IMR-90 (cell line): ENCODE data around the gene DUSP6. TPM values are rescaled to one million over a fixed set of nuclear protein-coding genes. Genes with fewer than 3 reads are reported as not detected.

Source experiments
- ATAC-seq: fragments of 200-7000 bp; cut with Tn5 transposase; 2 replicates; pipeline ENCODE4 v1.9.1; 2020; ENCODE audit warnings: low read depth, mild to moderate bottlenecking, moderate library complexity
- BruUV-seq: library from RNA; stranded (reverse); fragments of 400-500 nt; replicated peaks from 2 replicates; lab custom pipeline; 2021; lab: Mats Ljungman, UMichigan
- CTCF ChIA-PET: fragments of 300-600 bp; formaldehyde crosslinking; extraction: SDS; loops from one replicate; lab custom pipeline; 2021; ENCODE audit warnings: antibody characterized with exemption; lab: Yijun Ruan, JAX
- POLR2A ChIA-PET: fragments of 300-600 bp; sonication (Branson Sonifier 250); formaldehyde crosslinking; loops from one replicate; lab custom pipeline; 2022; ENCODE audit warnings: antibody characterized with exemption; ENCODE audit not compliant: unreplicated experiment; lab: Charles Lee
- DNase-seq: peaks from one replicate; pipeline ENCODE4 v3.0.0; 2013
- H2AFZ ChIP-seq: replicated peaks from 2 replicates; pipeline ENCODE3; 2013; ENCODE audit warnings: low read length, mild to moderate bottlenecking; ENCODE audit not compliant: poor library complexity
- H2AK5ac ChIP-seq: 2 replicates; pipeline ENCODE4 v1.6.1; 2013; ENCODE audit warnings: low read depth, low read length, inconsistent platforms
- H2AK9ac ChIP-seq: replicated peaks from 2 replicates; pipeline ENCODE3; 2013; ENCODE audit warnings: mild to moderate bottlenecking, low read depth, low read length, moderate library complexity; ENCODE audit not compliant: poor library complexity
- H2BK120ac ChIP-seq: 2 replicates; pipeline ENCODE4 v1.6.1; 2013; ENCODE audit warnings: low read depth, low read length, inconsistent platforms
- H2BK15ac ChIP-seq: 3 replicates; pipeline ENCODE4 v1.6.1; 2013; ENCODE audit warnings: low read depth, low read length, inconsistent platforms
- H2BK20ac ChIP-seq: 2 replicates; pipeline ENCODE4 v1.6.1; 2013; ENCODE audit warnings: low read depth, mild to moderate bottlenecking, inconsistent platforms, low read length, moderate library complexity
- H2BK5ac ChIP-seq: 2 replicates; pipeline ENCODE4 v1.6.1; 2013; ENCODE audit warnings: mild to moderate bottlenecking, low read depth, low read length, inconsistent platforms; ENCODE audit not compliant: poor library complexity, severe bottlenecking
- H3K14ac ChIP-seq: replicated peaks from 2 replicates; pipeline ENCODE4 v1.6.1; 2013; ENCODE audit warnings: low read depth, low read length, inconsistent platforms
- H3K18ac ChIP-seq: 2 replicates; pipeline ENCODE4 v1.6.1; 2013; ENCODE audit warnings: low read depth, low read length, control low read depth
- H3K23ac ChIP-seq: 2 replicates; pipeline ENCODE4 v1.6.1; 2013; ENCODE audit warnings: low read depth, low read length, inconsistent platforms
- H3K27ac ChIP-seq: 2 replicates; pipeline ENCODE4 v1.5.1; 2013; ENCODE audit warnings: mild to moderate bottlenecking, control low read depth, low read length; ENCODE audit not compliant: insufficient read depth
- H3K27me3 ChIP-seq: 2 replicates; pipeline ENCODE4 v1.6.1; 2013; ENCODE audit warnings: low read length; ENCODE audit not compliant: control insufficient read depth, insufficient read depth
- H3K36me3 ChIP-seq: 2 replicates; pipeline ENCODE4 v1.6.1; 2013; ENCODE audit warnings: low read length, mixed read lengths; ENCODE audit not compliant: control insufficient read depth, insufficient read depth
- H3K4ac ChIP-seq: 2 replicates; pipeline ENCODE4 v1.6.1; 2013; ENCODE audit warnings: low read depth, low read length, inconsistent platforms
- H3K4me1 ChIP-seq: 2 replicates; pipeline ENCODE4 v1.6.1; 2013; ENCODE audit warnings: low read length, mixed read lengths; ENCODE audit not compliant: control insufficient read depth, insufficient read depth
- H3K4me2 ChIP-seq: 2 replicates; pipeline ENCODE4 v1.6.1; 2013; ENCODE audit warnings: low read depth, mild to moderate bottlenecking, control low read depth, low read length, moderate library complexity
- H3K4me3 ChIP-seq: 2 replicates; pipeline ENCODE4 v1.5.1; 2013; ENCODE audit warnings: low read depth, mild to moderate bottlenecking, control low read depth, low read length, moderate library complexity; ENCODE audit not compliant: insufficient read depth
- H3K56ac ChIP-seq: 2 replicates; pipeline ENCODE4 v1.6.1; 2013; ENCODE audit warnings: low read length, inconsistent platforms; ENCODE audit not compliant: insufficient read depth; ENCODE audit errors: extremely low read depth
- H3K79me1 ChIP-seq, 2 experiments: 2 replicates each; pipeline ENCODE4 v1.6.1; 2013; ENCODE audit warnings: low read length in 2 of 2, inconsistent platforms in 1 of 2, low read depth in 1 of 2
- H3K9ac ChIP-seq: 2 replicates; pipeline ENCODE4 v1.6.1; 2013; ENCODE audit warnings: low read depth, low read length, control low read depth
- H3K9me1 ChIP-seq: 2 replicates; pipeline ENCODE4 v1.6.1; 2013; ENCODE audit warnings: low read length, inconsistent platforms; ENCODE audit not compliant: insufficient read depth
- H3K9me3 ChIP-seq: 2 replicates; pipeline ENCODE4 v1.6.1; 2013; ENCODE audit warnings: low read length; ENCODE audit not compliant: control insufficient read depth, insufficient read depth
- H4K20me1 ChIP-seq: 2 replicates; pipeline ENCODE4 v1.6.1; 2013; ENCODE audit warnings: low read length, inconsistent platforms; ENCODE audit not compliant: insufficient read depth
- H4K5ac ChIP-seq: 2 replicates; pipeline ENCODE4 v1.6.1; 2013; ENCODE audit warnings: mild to moderate bottlenecking, low read depth, low read length, control low read depth
- H4K8ac ChIP-seq, 2 experiments: 2 replicates each; pipeline ENCODE4 v1.6.1; 2013; ENCODE audit warnings: low read depth in 2 of 2, low read length in 2 of 2, control low read depth in 1 of 2, inconsistent platforms in 1 of 2
- H4K91ac ChIP-seq: 2 replicates; pipeline ENCODE4 v1.6.1; 2013; ENCODE audit warnings: low read depth, low read length, inconsistent platforms; ENCODE audit not compliant: insufficient read depth
- CEBPB ChIP-seq: IDR thresholded peaks from 2 replicates; pipeline ENCODE4 v1.6.1; 2012; ENCODE audit warnings: low read depth, low read length, improper control_type of control experiment
- ELK1 ChIP-seq: fragments of 150-350 bp; IDR thresholded peaks from 2 replicates; pipeline ENCODE4 v1.6.1; 2016; ENCODE audit warnings: low read depth, mild to moderate bottlenecking, low read length, moderate library complexity, borderline replicate concordance
- FOS ChIP-seq: fragments of 150-350 bp; IDR thresholded peaks from 2 replicates; pipeline ENCODE4 v1.6.1; 2016; ENCODE audit warnings: low read depth, low read length
- MXI1 ChIP-seq: IDR thresholded peaks from 2 replicates; pipeline ENCODE4 v1.6.1; 2012; ENCODE audit warnings: low read depth, mild to moderate bottlenecking, low read length, moderate library complexity, borderline replicate concordance
- NFE2L2 ChIP-seq: fragments of 150-350 bp; IDR thresholded peaks from 2 replicates; pipeline ENCODE4 v1.6.1; 2016; ENCODE audit warnings: low read depth, mild to moderate bottlenecking, low read length
- POLR2A ChIP-seq: IDR thresholded peaks from 2 replicates; pipeline ENCODE4 v1.6.1; 2012; ENCODE audit warnings: mild to moderate bottlenecking, low read depth, low read length
- RAD21 ChIP-seq: IDR thresholded peaks from 2 replicates; pipeline ENCODE4 v1.6.1; 2012; ENCODE audit warnings: low read length, improper control_type of control experiment
- SMC3 ChIP-seq: fragments of 150-350 bp; IDR thresholded peaks from 2 replicates; pipeline ENCODE4 v1.6.1; 2016; ENCODE audit warnings: low read depth, mild to moderate bottlenecking, antibody characterized with exemption, low read length, moderate library complexity
- USF2 ChIP-seq: fragments of 150-350 bp; IDR thresholded peaks from 2 replicates; pipeline ENCODE4 v1.6.1; 2017; ENCODE audit warnings: mild to moderate bottlenecking, antibody characterized with exemption, low read length, low read depth
- WGBS, 2 experiments: methylation state at CpG; one replicate each; pipeline versions ENCODE4 v1.1.5 to v1.1.7; 2013; ENCODE audit warnings: missing lambda C conversion rate in 2 of 2; ENCODE audit not compliant: insufficient read length in 1 of 2; ENCODE audit errors: extremely low coverage in 2 of 2; 5-methylcytosine and 5-hydroxymethylcytosine counted together
- dilution Hi-C: fragments of 300-500 bp; cut with HindIII; formaldehyde crosslinking; loops from one replicate; pipeline ENCODE4 v1.14.3; 2018; ENCODE audit warnings: low sequenced_read_pairs; ENCODE audit not compliant: unreplicated experiment
- in situ Hi-C: fragments of 300-500 bp; cut with MboI; formaldehyde crosslinking; loops from 3 replicates; pipeline ENCODE4 v1.14.3; 2019; ENCODE audit warnings: low sequenced_read_pairs, inconsistent platforms, mixed read lengths
- intact Hi-C: fragments of 100-400 bp; cut with micrococcal nuclease; formaldehyde crosslinking; loops from 2 replicates; pipeline ENCODE4 v1.10.0; 2022
- polyA plus RNA-seq, 3 experiments: library from polyadenylated mRNA; depleted of rRNA; stranded (reverse); fragments of >200 nt; gene quantifications; 2 replicates each; pipeline ENCODE4 v1.2.3, GENCODE V29; 2012; ENCODE audit warnings: low replicate concordance in 1 of 3
- total RNA-seq: library from RNA; depleted of rRNA; stranded (reverse); fragments of >200 nt; gene quantifications from 2 replicates; pipeline ENCODE4 v1.2.3, GENCODE V29; 2012

DUSP6 gene
- total and polyA plus RNA-seq, 2 of the 4 experiments (the other 2 are of a cell fraction): 38.5 to 70.1 TPM

- Histone ChIP-seq H2AK5ac (no peak overlapping the region), H2AK9ac (no peak overlapping the region), H3K9ac (no peak overlapping the region), H2BK20ac (no peak overlapping the region), H3K14ac (no peak overlapping the region), H3K27ac (no peak overlapping the region), H4K91ac (no peak overlapping the region), H3K4me3 (no peak overlapping the region), H3K18ac (no peak overlapping the region), H2BK15ac (no peak overlapping the region; the same call in 2 of the 3 replicates), H4K20me1 (no peaks in the 10 kb centered on the region), H3K27me3 (no peaks in the 10 kb centered on the region), H3K56ac (no peak overlapping the region), H2AFZ (no peak overlapping the region), H3K9me1 (peaks cover 6% of the 10 kb centered on the region), H3K4ac (no peak overlapping the region), H2BK120ac (no peak overlapping the region), H4K5ac (no peak overlapping the region), H4K8ac (no peak overlapping the region), H3K79me1 (peaks cover 0 to 3% of the 10 kb centered on the region in 2 experiments; a peak in 1 of 4 replicates), H3K4me1 (peaks cover 12% of the 10 kb centered on the region), H2BK5ac (no peak overlapping the region), H3K4me2 (no peak overlapping the region), H3K23ac (no peak overlapping the region), H3K36me3 (no peaks in the 10 kb centered on the region), H3K9me3 (no peaks in the 10 kb centered on the region)
- DNase-seq: no peak
- no CpG with 5 or more reads among the region's 5 CpGs for WGBS, 2 experiments
- dilution Hi-C loops: no loop called here
- intact Hi-C loops: no loop called here
- BruUV-seq: no TSS peak
- ChIA-PET CTCF (interaction anchor here (0.6 to 1.5 kb wide), 4 partner anchors 9 to 1558 kb away, joined by 3 to 6 read pairs (median 3); no protein-coding TSS in a partner anchor), POLR2A (interaction anchor here (1.1 kb wide), 1 partner anchor 29 kb away, joined by 4 read pairs; no protein-coding TSS in a partner anchor)
- in situ Hi-C loops: no loop called here
- ATAC-seq: no peak
- no peak for TF ChIP-seq USF2
- no peak for TF ChIP-seq NFE2L2
- TF ChIP-seq ELK1: no peak
- no peak for TF ChIP-seq CEBPB
- TF ChIP-seq MXI1: no peak
- TF ChIP-seq SMC3: no peak
- TF ChIP-seq FOS: no peak
- TF ChIP-seq RAD21: no peak
- no peak for TF ChIP-seq POLR2A
Observed at GRCh38 chr12:89382328-89382727, 30.0 kb upstream of the DUSP6 start.
